NB4 (cell line): ENCODE data around the gene THBS4.

Experiments used
- DNase-seq: peaks from one replicate; pipeline ENCODE4 v3.0.0; 2010; ENCODE audit warnings: low read depth
- H3K4me3 ChIP-seq: one replicate; pipeline ENCODE4 v1.5.1; 2011; ENCODE audit warnings: mild to moderate bottlenecking, low read depth, low read length, moderate library complexity
- CTCF ChIP-seq: IDR thresholded peaks from one replicate; pipeline ENCODE4 v1.5.1; 2012; ENCODE audit warnings: low read depth, low read length
- MYC ChIP-seq: IDR thresholded peaks from 2 replicates; pipeline ENCODE4 v1.6.1; 2011; ENCODE audit warnings: low read depth, low read length
- POLR2A ChIP-seq: IDR thresholded peaks from 2 replicates; pipeline ENCODE4 v1.6.1; 2011; ENCODE audit warnings: mild to moderate bottlenecking; ENCODE audit not compliant: insufficient read length; ENCODE audit errors: extremely low read depth
- TF ChIP-seq, protein P1 (sequence below): IDR thresholded peaks from 2 replicates; pipeline ENCODE4 v1.6.1; 2011; ENCODE audit warnings: low read depth, low read length

The THBS4 gene

DNA sequence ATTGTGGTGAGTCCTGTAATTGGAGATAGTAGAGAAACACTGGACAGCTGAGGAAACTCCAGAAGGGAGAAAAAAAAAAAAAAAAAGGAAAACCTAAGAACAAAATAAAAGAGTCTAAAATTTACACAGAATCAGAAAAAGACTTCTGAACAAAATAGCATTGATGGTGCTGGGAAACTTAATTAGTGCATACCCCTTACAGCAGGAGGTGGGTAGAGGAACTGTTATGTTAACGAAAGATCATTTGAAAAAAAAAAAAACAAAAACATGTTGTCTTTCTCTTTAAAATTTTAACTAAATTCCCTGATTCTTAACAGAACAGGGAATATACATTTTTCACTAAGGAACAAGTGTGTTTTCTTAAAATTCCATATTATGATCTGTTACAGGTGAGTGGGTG is 32.5 kb upstream of the THBS4 start:
- TF ChIP-seq, protein P1, sequence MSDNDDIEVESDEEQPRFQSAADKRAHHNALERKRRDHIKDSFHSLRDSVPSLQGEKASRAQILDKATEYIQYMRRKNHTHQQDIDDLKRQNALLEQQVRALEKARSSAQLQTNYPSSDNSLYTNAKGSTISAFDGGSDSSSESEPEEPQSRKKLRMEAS = no peak
- TF ChIP-seq POLR2A = no peak
- DNase-seq = no peak
- H3K4me3 ChIP-seq = no peak overlapping the region

GRCh38 chr5:80008995-80009765 is 26.0 kb upstream of the THBS4 start:
- no peak for DNase-seq
- no peak overlapping the region for H3K4me3 ChIP-seq
- TF ChIP-seq CTCF (no peak), MYC (no peak)
- TF ChIP-seq, protein P1 = no peak

DNA sequence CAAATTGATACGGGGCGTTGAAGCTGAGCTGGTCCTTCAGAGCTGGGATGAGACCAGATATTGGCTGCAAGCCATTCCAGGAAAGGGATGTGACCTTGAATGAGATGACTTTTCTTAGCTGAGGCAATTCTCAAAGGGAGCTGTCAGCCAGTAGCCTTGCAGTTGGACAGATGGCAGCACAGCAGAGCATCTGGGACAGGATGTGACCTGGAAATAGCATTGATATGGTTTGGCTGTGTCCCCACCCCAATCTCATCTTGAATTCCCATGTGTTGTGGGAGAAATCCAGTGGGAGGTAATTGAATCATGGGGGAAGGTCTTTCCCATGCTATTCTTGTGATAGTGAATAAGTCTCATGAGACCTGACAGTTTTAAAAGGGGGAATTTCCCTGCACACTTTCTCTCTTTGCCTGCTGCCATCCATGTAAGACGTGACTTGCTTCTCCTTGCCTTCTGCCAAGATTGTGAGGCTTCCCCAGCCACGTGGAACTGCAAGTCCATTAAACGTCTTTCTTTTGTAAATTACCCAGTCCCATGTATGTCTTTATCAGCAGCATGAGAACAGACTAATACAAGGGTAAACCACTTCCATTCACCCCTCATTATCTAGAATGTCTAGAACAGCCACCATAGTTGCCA is 24.3 kb upstream of the THBS4 start:
- no peak for DNase-seq
- no peak overlapping the region for H3K4me3 ChIP-seq
- TF ChIP-seq MYC (no peak), CTCF (no peak), POLR2A (no peak)
- TF ChIP-seq, protein P1 = no peak

DNA sequence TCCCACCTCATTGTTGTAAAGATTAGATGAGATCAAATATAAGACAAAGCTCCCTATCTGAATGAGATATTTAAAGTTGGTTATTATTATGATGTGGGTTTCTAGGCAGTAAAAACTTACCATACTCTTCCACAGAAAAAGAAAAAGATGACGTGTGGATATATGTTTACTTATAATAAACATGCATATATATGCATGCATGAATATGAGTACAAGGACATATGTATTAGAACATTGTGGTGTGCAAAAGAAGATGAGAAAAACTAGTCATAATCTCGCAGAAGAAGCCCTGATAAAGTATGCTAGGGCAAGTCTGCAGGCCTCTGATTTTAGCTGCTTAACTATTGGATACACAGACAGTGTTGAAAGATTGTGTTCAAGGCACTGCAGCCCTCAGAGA is 10.1 kb upstream of the THBS4 start:
- H3K4me3 ChIP-seq = no peak overlapping the region
- TF ChIP-seq POLR2A (no peak), MYC (no peak), CTCF (no peak)
- TF ChIP-seq, protein P1 = no peak
- DNase-seq = no peak

GRCh38 chr5:80026841-80027240 is 8.3 kb upstream of the THBS4 start:
- TF ChIP-seq POLR2A (no peak), MYC (no peak), CTCF (no peak)
- TF ChIP-seq, protein P1 = no peak
- DNase-seq = no peak
- H3K4me3 ChIP-seq = no peak overlapping the region

GRCh38 chr5:80031109-80031508 is 4.0 kb upstream of the THBS4 start:
- no peak overlapping the region for H3K4me3 ChIP-seq
- DNase-seq = no peak
- no peak for TF ChIP-seq CTCF
- no peak for TF ChIP-seq POLR2A
- TF ChIP-seq, protein P1 = no peak
